ENCODE measurements around the gene SMYD1.

The SMYD1 gene

DNA sequence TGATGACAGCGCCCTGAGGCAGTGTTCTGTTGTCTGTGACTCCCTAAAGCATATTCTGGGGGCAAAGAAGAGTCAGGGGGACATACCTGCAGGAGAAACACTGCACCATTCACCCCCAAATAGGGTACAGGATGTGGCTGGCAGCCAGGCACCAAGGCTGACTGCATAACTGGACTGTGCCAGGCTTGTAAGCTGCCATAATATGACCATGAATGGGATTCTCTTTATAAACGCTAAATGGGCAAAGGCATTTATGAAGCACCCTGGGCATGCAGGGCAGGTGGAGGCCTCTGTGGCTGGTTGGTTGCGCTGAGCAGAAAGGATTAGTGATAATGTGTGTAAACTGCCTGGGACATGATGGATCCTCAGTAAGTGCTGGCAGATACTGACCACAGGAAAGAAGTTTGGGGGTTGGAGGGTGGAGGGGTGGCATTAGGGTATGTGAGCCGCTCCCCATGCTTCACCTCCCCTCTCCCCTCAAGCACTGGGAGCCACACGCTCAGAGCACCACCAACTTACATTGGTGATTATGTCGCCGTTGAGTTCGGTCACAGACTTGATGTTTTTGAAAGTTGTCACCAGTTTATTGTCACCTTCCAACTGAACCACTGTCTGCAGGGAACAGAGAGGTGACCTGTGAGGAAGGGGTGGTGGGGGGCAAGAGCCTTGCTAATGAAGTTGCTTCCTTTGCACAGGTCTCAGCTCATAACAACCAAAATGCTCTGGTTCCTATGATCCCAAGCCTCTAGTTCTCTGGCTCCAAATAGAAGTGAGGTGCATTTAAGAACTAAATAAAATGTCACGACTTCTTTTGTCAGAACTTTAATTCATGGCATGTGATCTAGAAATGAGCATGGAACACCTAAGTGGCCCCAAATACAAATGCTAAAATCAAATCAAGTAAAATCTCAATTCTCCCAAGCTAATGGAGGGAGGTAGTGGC lies 56.6 kb downstream of the SMYD1 start:
- DNase-seq = no peak

DNA sequence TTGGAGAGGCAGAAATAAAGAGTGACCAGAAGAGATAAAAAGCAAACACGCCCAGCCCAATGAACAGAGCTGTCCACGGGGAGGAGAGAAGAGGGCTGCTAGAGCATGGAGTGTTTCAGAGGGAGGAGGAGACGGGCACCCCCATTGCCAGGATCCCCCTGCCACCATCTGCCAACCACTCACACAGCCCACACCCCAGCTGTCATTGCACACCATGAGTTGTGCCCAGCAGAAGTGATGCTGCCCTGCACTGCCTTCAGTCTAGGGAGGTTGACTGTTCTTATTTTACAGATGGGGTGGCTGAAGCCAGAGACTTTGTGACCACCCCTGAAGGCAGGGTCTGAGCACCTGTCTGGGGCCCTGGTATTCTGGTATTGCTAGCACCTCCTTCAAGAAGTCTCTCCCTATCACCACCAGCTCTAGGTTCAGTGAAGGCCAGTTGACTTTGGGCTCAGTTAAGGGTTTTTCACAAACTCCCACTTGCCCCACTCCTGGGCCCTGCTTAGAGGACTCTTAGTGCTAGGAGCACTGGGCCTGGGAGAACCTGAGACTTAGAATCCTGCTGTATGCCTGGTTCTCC lies 57.8 kb downstream of the SMYD1 start:
- DNase-seq = no peak

DNA sequence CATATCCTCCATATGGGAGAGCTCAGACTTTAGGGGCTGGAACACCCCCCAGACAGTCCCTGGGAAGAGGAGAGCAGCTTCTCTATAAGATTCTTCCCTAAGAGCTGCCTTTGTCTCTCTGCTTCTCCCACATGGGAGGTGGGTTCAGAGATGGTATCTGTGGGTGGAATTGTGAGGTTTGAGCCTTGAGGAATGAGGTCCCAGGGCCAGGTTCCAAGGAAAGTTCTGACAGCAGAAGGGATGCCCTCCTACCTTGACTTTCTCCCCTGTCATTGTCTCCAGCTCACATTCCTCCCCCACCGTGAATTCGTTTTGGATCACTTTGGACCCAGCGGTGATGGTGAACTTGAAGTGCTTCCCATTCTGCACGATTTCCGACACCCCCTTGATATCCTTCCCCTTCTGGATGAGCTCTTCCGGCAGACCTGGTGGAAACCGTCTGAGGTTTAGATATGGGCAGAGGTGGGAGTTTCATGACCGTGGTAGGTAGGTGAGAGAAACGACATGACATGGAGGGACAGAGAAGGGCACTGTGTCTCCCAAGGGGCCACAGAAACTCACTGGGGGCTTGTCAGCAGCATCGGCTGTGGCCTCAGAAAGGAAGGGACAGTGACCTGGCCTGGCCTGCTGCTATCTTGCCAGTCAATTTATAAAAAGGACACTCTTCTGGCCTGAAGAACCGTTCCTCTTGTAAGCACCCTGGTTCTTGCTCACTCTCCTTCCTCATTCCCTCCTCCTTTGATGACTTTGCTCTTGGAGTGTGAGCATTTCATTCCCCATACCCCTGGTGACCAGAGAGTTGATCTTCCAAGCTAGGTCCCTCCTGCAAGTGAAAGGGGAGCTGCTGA lies 58.5 kb downstream of the SMYD1 start:
- no peak for DNase-seq

GRCh38 chr2:88126772-88127637 lies 59.4 kb downstream of the SMYD1 start:
- DNase-seq = no peak

GRCh38 chr2:88127638-88127887 lies 59.9 kb downstream of the SMYD1 start:
- no peak for DNase-seq

DNA sequence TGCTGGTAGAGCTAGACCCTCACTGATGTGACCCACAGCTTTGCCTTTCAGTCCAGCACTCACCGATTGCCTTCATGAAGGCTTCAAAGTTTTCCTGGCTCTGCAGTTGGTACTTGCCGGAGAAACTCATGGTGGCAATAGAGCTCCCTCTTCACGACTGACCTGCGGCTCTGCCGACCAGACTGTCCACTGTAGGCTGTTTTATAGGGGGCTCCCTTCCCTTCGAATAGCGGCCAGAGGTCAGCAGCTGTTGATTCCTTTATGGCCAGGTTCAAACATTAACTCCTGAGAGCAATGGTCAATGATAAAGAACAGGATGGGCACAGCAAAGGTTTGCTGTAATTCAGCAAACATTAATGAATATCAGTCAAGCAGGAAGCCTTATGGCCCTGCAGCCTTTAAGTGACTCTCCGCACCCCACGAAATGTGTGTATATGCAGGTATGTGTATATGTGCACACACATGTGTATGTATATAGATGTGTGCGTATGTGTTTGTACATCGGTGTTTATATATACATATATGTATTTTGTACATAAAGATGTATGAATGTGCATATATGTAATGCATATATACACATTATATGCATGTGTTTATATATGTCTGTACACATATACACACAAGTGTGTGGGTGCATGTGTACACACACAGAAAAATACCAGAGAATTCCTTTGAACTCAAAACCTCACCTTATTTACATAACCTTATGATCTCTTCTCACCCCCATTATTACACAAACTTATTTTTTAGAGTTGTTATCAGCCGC lies 60.4 kb downstream of the SMYD1 start, which contains the start of gene FABP1:
TSS of gene FABP1 (minus strand) at position 175 of the 766 bp plus-strand sequence. CDS start at position 130, 45 bp downstream.
- no peak for DNase-seq

GRCh38 chr2:88128654-88129312 lies 61.2 kb downstream of the SMYD1 start:
- DNase-seq = no peak

DNA sequence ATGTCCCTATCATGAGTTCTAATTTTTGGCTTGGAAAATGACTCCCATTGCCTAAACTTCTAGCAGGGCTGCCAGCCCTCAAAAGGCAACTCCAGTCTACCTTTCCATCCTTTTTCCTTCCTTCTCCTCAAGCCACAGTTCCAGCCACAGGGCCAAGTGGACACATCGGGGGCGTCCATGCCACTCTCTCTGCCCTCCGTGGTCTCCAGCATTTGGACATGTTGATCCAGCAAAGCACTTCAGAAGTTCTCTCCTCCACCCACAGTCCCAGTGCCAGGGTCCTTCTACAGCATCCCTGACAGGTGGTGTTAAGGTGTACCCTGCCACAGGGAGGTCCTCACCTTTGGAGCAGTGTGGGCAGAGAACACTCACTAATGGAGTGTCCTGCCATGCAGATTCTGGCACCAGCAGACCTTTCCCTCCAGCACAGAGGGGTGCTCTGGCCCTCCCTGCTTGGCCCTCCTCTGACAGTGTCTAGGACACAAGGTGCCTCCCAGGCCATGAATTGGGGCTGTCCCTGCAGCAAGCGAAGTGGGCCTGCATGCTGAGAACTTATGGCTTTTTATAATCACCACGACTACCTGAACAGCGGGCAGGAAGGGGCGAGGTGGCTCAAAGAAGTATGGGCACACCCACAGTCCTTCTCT lies 61.8 kb downstream of the SMYD1 start:
- no peak for DNase-seq

DNA sequence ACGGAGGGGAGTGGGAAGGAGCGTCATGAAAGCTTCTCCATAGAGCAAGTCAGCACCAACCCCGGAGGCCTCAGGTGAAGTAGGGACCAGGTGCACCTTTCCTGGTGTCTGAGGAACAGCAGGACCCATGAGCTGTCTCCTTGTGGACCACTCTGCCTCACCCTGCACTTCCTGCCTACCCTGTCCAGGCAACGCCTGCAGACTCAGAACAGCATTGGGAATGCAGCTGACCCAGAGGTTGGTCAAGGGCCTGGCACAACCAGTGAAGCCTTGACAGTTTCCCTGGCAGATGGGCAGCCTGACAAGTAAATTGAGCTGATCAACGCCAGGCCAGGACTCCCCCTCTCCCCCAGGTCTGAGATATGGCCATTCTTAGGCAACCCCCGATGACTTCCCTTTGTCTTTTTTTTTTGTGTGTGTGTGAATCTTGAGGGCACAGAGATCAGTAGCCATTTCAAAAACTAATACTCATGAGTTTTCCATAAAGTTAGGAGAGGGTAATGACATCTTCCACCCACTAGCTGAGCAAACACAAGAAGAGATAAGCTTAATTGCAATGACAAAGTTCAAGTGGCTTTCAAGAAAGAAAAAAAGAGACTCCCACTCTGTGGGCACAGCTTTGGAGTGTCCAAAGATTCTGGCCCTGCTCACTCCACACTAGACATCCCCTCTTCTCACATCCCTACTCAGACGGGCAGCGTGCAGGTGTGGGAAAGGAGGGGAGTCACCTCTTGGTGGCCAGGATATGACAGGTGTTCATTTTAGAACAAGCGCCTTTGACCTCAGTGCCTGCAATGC lies 63.8 kb downstream of the SMYD1 start:
- no peak for DNase-seq

DNA sequence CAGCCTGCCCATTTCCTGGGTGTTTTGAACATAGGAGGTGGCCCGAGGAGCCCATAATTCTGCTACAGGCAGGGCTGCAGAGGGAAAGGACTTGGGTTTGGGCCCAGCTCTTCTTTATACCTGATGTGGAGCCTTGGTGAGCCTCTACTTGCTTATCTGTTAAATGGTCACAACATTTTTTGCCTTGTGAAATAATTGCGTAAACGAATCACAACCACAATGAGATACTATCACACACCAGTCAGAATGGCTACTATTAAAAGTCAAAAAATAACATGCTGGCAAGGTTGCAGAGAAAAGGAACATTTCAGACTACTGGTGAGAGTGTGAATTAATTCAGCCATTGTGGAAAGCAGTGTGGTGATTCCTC lies 64.4 kb downstream of the SMYD1 start:
- DNase-seq = no peak

- DNase-seq = no peak
Observed at GRCh38 chr2:88133875-88134274, 66.2 kb downstream of the SMYD1 start.

GRCh38 chr2:88136817-88137216 lies 69.2 kb downstream of the SMYD1 start:
- DNase-seq = no peak

DNA sequence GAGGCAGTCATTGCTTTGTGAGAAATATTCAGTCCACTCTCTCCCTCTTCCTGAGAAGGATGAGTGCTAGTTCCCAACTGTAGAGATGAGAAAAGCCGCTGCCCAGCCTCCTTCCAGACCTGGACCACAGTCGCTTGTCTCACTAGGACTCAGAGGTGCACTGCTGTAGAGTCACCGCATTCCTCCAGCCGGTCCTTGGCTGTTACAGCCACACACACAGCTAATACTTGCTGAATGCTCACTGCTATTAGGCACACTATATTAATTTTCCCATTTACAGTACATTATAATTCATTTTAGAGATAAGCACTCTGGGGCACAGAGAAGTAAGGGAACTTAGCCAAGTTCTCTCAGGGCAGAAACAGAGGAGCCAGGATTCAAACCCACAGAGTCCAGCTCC lies 70.2 kb downstream of the SMYD1 start:
- DNase-seq = no peak

- DNase-seq = no peak
Observed at GRCh38 chr2:88139203-88139702, 71.6 kb downstream of the SMYD1 start.

- DNase-seq = no peak
Observed at GRCh38 chr2:88139804-88140203, 72.2 kb downstream of the SMYD1 start.

GRCh38 chr2:88141952-88142351 lies 74.3 kb downstream of the SMYD1 start:
- DNase-seq = no peak

- no peak for DNase-seq
Observed at GRCh38 chr2:88144271-88144670, 76.6 kb downstream of the SMYD1 start.

DNA sequence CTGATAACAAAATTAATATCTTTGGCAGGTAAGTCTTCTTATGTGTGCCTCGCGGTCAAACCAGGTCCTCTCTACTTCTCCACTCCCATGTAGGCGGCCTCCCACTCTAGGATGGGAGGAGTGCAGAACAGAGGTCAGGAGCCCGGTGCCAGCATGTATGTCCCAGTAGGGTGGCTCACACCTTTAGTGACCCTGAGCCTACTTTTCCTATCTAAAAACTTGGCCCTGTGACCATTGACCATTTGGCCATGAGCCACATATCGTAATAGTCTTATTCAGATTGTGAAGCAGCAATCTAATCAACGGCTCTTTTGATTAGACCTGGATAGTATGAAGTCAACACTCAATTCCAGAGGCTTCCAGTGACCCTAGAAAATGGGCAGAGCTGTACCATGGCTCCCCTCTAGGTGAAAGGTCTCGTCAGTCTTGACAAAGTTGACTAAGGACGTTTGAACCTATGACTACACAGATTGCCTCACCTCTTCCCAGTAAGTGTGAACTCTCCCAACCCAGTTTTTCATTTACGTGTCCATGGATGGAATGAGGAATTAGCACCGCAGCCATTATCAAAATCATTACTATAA lies 77.4 kb downstream of the SMYD1 start:
- DNase-seq = no peak

DNA sequence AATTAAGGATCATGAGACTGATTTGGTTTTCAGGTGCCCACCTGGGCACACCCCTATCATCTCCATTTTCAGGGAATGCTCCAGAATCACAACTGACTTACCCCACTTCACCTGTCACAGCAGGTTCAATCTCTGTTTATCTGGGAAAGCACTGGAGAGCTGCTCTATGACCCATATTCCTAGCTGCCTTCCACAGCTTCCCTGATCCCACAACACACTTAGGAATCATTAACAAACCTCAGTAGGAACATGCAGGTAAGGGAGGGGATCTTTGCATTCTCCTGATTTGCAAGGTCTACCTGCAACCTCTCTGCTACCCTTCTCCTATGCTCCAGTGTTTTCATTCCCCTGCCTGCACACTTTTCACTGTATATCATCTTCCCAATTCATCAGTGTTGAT lies 79.0 kb downstream of the SMYD1 start:
- DNase-seq = no peak

Data from 8988T (cell line).